DOHH2 (cell line): ENCODE data around the gene PTPRN2.

Experiments
- H3F3A ChIP-seq: fragments of 200-600 bp; sonication (generic), shearing (Covaris generic); 2 replicates; pipeline ENCODE4 v1.6.0; 2016; ENCODE audit warnings: antibody characterized with exemption, mild to moderate bottlenecking; ENCODE audit not compliant: control insufficient read depth, insufficient read depth
- H3K27ac ChIP-seq: fragments of 200-600 bp; sonication (generic); 2 replicates; pipeline ENCODE4 v1.5.1; 2014; ENCODE audit warnings: low read depth, mild to moderate bottlenecking, low read length, moderate library complexity
- H3K27me3 ChIP-seq: fragments of 200-600 bp; sonication (generic); 2 replicates; pipeline ENCODE4 v1.6.1; 2014; ENCODE audit warnings: mild to moderate bottlenecking, low read length, mixed read lengths; ENCODE audit not compliant: control insufficient read depth
- H3K36me3 ChIP-seq: fragments of 200-600 bp; sonication (generic); 2 replicates; pipeline ENCODE4 v1.6.1; 2014; ENCODE audit warnings: mild to moderate bottlenecking, low read length, moderate library complexity, mixed read lengths; ENCODE audit not compliant: control insufficient read depth
- H3K4me1 ChIP-seq: fragments of 200-600 bp; sonication (generic); 2 replicates; pipeline ENCODE4 v1.6.1; 2014; ENCODE audit warnings: mild to moderate bottlenecking, low read length, mixed read lengths; ENCODE audit not compliant: control insufficient read depth
- H3K4me2 ChIP-seq: fragments of 200-600 bp; sonication (generic); 2 replicates; pipeline ENCODE4 v1.6.0; 2014; ENCODE audit warnings: mild to moderate bottlenecking, low read length, moderate library complexity
- H3K4me3 ChIP-seq: fragments of 200-600 bp; sonication (generic); 2 replicates; pipeline ENCODE4 v1.5.1; 2014; ENCODE audit warnings: mild to moderate bottlenecking, low read length, mixed read lengths
- H3K79me2 ChIP-seq: fragments of 200-600 bp; sonication (generic); 2 replicates; pipeline ENCODE4 v1.6.1; 2014; ENCODE audit warnings: mild to moderate bottlenecking, low read length, mixed read lengths; ENCODE audit not compliant: control insufficient read depth
- H3K9me2 ChIP-seq: fragments of 200-600 bp; sonication (generic); replicated peaks from 2 replicates; pipeline ENCODE4 v1.6.1; 2014; ENCODE audit warnings: mild to moderate bottlenecking, low read length, mixed read lengths; ENCODE audit not compliant: control insufficient read depth
- H3K9me3 ChIP-seq: fragments of 200-600 bp; sonication (generic); 2 replicates; pipeline ENCODE4 v1.6.1; 2014; ENCODE audit warnings: antibody characterized with exemption, low read length, mixed read lengths; ENCODE audit not compliant: control insufficient read depth, insufficient read depth
- H4K20me1 ChIP-seq: fragments of 200-600 bp; sonication (generic); 2 replicates; pipeline ENCODE4 v1.6.0; 2014; ENCODE audit warnings: low read depth, mild to moderate bottlenecking, antibody characterized with exemption, low read length, moderate library complexity; ENCODE audit not compliant: control insufficient read depth, insufficient read depth
- CTCF ChIP-seq: fragments of 200-600 bp; sonication (generic); IDR thresholded peaks from one replicate; pipeline ENCODE4 v1.5.1; 2014; ENCODE audit warnings: antibody characterized with exemption, mild to moderate bottlenecking, low read depth, low read length; ENCODE audit not compliant: poor library complexity, severe bottlenecking
- EZH2phosphoT487 ChIP-seq: fragments of 200-600 bp; sonication (generic); IDR thresholded peaks from 2 replicates; pipeline ENCODE4 v1.6.1; 2017; ENCODE audit warnings: borderline replicate concordance, mild to moderate bottlenecking, antibody characterized with exemption, low read length, moderate library complexity, mixed read lengths

PTPRN2 gene

GRCh38 chr7:158431055-158431940, 156.3 kb downstream of the PTPRN2 start:
- Histone ChIP-seq H3K36me3 (no peaks in the 10 kb centered on the region), H3K9me3 (no peaks in the 10 kb centered on the region), H3K79me2 (no peaks in the 10 kb centered on the region), H3K4me2 (no peak overlapping the region), H3K27me3 (no peaks in the 10 kb centered on the region), H3K27ac (no peak overlapping the region), H3K9me2 (no peaks in the 10 kb centered on the region), H3K4me3 (no peak overlapping the region), H3F3A (no peaks in the 10 kb centered on the region), H3K4me1 (no peaks in the 10 kb centered on the region), H4K20me1 (no peaks in the 10 kb centered on the region)
- no peak for TF ChIP-seq CTCF
- no peak for TF ChIP-seq EZH2phosphoT487

- no peaks in the 10 kb centered on the region for H3K27me3 ChIP-seq
- H3K4me1 ChIP-seq: no peaks in the 10 kb centered on the region
- H4K20me1 ChIP-seq: no peaks in the 10 kb centered on the region
- no peaks in the 10 kb centered on the region for H3F3A ChIP-seq
- TF ChIP-seq CTCF: no peak
- no peak for TF ChIP-seq EZH2phosphoT487
- H3K4me3 ChIP-seq: no peak overlapping the region
- no peaks in the 10 kb centered on the region for H3K9me2 ChIP-seq
- H3K4me2 ChIP-seq: no peak overlapping the region
- no peak overlapping the region for H3K27ac ChIP-seq
- no peaks in the 10 kb centered on the region for H3K36me3 ChIP-seq
- H3K9me3 ChIP-seq: no peaks in the 10 kb centered on the region
- H3K79me2 ChIP-seq: no peaks in the 10 kb centered on the region
Measured at GRCh38 chr7:158430308-158431034, 157.2 kb downstream of the PTPRN2 start.

GRCh38 chr7:158428837-158429753, 158.5 kb downstream of the PTPRN2 start:
- Histone ChIP-seq H3K4me2 (no peak overlapping the region), H3K9me3 (peaks cover 8% of the 10 kb centered on the region; the same call in 1 of the 2 replicates), H3F3A (no peaks in the 10 kb centered on the region), H4K20me1 (no peaks in the 10 kb centered on the region), H3K9me2 (no peaks in the 10 kb centered on the region), H3K4me3 (no peak overlapping the region), H3K27ac (no peak overlapping the region), H3K79me2 (no peaks in the 10 kb centered on the region), H3K27me3 (no peaks in the 10 kb centered on the region), H3K4me1 (no peaks in the 10 kb centered on the region), H3K36me3 (no peaks in the 10 kb centered on the region)
- TF ChIP-seq CTCF (no peak), EZH2phosphoT487 (no peak)
